ENCODE measurements around the gene JPT2. TPM values are rescaled to one million over a fixed set of nuclear protein-coding genes. Genes with fewer than 3 reads are reported as not detected.

Gene JPT2
- total and polyA plus RNA-seq, 10 of the 15 experiments (the other 5 are each of a cell fraction or from before 2014, with no cell fraction given): 11.7 to 78.4 (median 48.4) TPM

- no peak for TF ChIP-seq TARDBP (IDR thresholded peaks at IDR 0.05; ENCODE audit: borderline replicate concordance)
- TF ChIP-seq EZH2 (IDR thresholded peaks at IDR 0.05; ENCODE audit: borderline replicate concordance, control insufficient read depth, low read depth, low read length): no peak
These were observed 22.2 kb downstream of the JPT2 start (continued) for GRCh38 chr16:1700246-1700645.

GRCh38 chr16:1701216-1701878, 23.3 kb downstream of the JPT2 start:
- no peaks in the 10 kb centered on the region for H3K9me3 ChIP-seq (replicated peaks; ENCODE audit: control insufficient read depth, insufficient read depth, low read length)
- H3K4me2 ChIP-seq (ENCODE audit: control insufficient read depth, insufficient read depth): no peak overlapping the region
- no peaks in the 10 kb centered on the region for H3K27me3 ChIP-seq (replicated peaks in 1 of 2; ENCODE audit: control insufficient read depth in 2 of 2, insufficient read depth in 2 of 2, low read length in 1 of 2)
- ATAC-seq: no peak
- ChIA-PET POLR2A (no interaction called here), RAD21 (ENCODE audit: unreplicated experiment) (no interaction called here), CTCF (interaction anchor here (1.2 to 1.3 kb wide), 2 partner anchors 20 to 22 kb away, joined by 3 to 4 read pairs; no protein-coding TSS in a partner anchor), SMC1A (ENCODE audit: uncharacterized antibody, unreplicated experiment) (no interaction called here)
- H3K27ac ChIP-seq (ENCODE audit: control insufficient read depth, insufficient read depth): no peak overlapping the region
- 79% methylated on average over 6 of the region's 6 CpGs for WGBS (ENCODE audit: insufficient coverage, insufficient replicate concordance, low lambda C conversion rate, missing lambda C conversion rate)
- no peak for FAIRE-seq
- peaks cover 19 to 22% of the 10 kb centered on the region in 2 experiments for H3K36me3 ChIP-seq (ENCODE audit: control insufficient read depth in 2 of 2, insufficient read depth in 2 of 2, low read length in 1 of 2)
- intact Hi-C loops (cut with micrococcal nuclease; ENCODE audit: unreplicated experiment) (no loop called here), in situ Hi-C loops (cut with MboI) (no loop called here)
- H3K9ac ChIP-seq (ENCODE audit: control insufficient read depth, insufficient read depth, low read length): no peak overlapping the region
- H3K79me2 ChIP-seq (ENCODE audit: control insufficient read depth, insufficient read depth, low read length): peaks cover 4% of the 10 kb centered on the region
- peaks cover 4% of the 10 kb centered on the region; the same call in 1 of the 2 replicates for H3K4me1 ChIP-seq (ENCODE audit: control insufficient read depth, insufficient read depth, low read length)
- BruUV-seq (replicated peaks): TSS peak; percentile 46
- H3K4me3 ChIP-seq: no peak overlapping the region
- DNase-seq (ENCODE audit: low read depth, low spot score): no peak
- H4K20me1 ChIP-seq (ENCODE audit: control insufficient read depth, insufficient read depth): no peaks in the 10 kb centered on the region
- no peak overlapping the region for H2AFZ ChIP-seq (ENCODE audit: control insufficient read depth, low read depth, low read length)
- TF ChIP-seq TBL1XR1 (IDR thresholded peaks at IDR 0.05; ENCODE audit: low read depth, low read length) (no peak), YBX1 (IDR thresholded peaks at IDR 0.05) (no peak), SREBF2 (IDR thresholded peaks at IDR 0.05; ENCODE audit: low read length) (no peak), TCF3 (IDR thresholded peaks at IDR 0.05; ENCODE audit: borderline replicate concordance, insufficient read depth, low read depth, low read length) (no peak), WRNIP1 (IDR thresholded peaks at IDR 0.05; ENCODE audit: borderline replicate concordance, low read depth, low read length) (no peak), ZNF217 (IDR thresholded peaks at IDR 0.05) (no peak), STAT1 (conservative IDR thresholded peaks at IDR 0.05) (no peak), ZNF384 (IDR thresholded peaks at IDR 0.05; ENCODE audit: borderline replicate concordance, low read depth, low read length) (no peak), CBX3 (IDR thresholded peaks at IDR 0.05; ENCODE audit: borderline replicate concordance, low read depth) (no peak)
- TF ChIP-seq, protein P1, sequence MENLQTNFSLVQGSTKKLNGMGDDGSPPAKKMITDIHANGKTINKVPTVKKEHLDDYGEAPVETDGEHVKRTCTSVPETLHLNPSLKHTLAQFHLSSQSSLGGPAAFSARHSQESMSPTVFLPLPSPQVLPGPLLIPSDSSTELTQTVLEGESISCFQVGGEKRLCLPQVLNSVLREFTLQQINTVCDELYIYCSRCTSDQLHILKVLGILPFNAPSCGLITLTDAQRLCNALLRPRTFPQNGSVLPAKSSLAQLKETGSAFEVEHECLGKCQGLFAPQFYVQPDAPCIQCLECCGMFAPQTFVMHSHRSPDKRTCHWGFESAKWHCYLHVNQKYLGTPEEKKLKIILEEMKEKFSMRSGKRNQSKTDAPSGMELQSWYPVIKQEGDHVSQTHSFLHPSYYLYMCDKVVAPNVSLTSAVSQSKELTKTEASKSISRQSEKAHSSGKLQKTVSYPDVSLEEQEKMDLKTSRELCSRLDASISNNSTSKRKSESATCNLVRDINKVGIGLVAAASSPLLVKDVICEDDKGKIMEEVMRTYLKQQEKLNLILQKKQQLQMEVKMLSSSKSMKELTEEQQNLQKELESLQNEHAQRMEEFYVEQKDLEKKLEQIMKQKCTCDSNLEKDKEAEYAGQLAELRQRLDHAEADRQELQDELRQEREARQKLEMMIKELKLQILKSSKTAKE (IDR thresholded peaks at IDR 0.05; ENCODE audit: low read depth, poor library complexity, severe bottlenecking): no peak
- TF ChIP-seq, protein P2, sequence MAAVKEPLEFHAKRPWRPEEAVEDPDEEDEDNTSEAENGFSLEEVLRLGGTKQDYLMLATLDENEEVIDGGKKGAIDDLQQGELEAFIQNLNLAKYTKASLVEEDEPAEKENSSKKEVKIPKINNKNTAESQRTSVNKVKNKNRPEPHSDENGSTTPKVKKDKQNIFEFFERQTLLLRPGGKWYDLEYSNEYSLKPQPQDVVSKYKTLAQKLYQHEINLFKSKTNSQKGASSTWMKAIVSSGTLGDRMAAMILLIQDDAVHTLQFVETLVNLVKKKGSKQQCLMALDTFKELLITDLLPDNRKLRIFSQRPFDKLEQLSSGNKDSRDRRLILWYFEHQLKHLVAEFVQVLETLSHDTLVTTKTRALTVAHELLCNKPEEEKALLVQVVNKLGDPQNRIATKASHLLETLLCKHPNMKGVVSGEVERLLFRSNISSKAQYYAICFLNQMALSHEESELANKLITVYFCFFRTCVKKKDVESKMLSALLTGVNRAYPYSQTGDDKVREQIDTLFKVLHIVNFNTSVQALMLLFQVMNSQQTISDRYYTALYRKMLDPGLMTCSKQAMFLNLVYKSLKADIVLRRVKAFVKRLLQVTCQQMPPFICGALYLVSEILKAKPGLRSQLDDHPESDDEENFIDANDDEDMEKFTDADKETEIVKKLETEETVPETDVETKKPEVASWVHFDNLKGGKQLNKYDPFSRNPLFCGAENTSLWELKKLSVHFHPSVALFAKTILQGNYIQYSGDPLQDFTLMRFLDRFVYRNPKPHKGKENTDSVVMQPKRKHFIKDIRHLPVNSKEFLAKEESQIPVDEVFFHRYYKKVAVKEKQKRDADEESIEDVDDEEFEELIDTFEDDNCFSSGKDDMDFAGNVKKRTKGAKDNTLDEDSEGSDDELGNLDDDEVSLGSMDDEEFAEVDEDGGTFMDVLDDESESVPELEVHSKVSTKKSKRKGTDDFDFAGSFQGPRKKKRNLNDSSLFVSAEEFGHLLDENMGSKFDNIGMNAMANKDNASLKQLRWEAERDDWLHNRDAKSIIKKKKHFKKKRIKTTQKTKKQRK (IDR thresholded peaks at IDR 0.05; ENCODE audit: low read depth, low read length): no peak
